ENCODE data around the gene PTPN14.
"Not testable (repeated sequence)": the region's sequence is repeated elsewhere in the genome, so short reads cannot be mapped to it uniquely, and the experiment has no call there.

The PTPN14 gene

GRCh38 chr1:214581785-214582184 is 30.4 kb upstream of the PTPN14 start:
- H3K9me3 Mint-ChIP-seq: peaks cover 9% of the 10 kb centered on the region
- H3K27me3 Mint-ChIP-seq (ENCODE audit: low read depth): no peaks in the 10 kb centered on the region
- no peak overlapping the region for H3K4me3 Mint-ChIP-seq
- H3K4me1 Mint-ChIP-seq: no peaks in the 10 kb centered on the region
- H3K36me3 Mint-ChIP-seq (ENCODE audit: low read depth): peaks cover 4% of the 10 kb centered on the region
- H3K27ac Mint-ChIP-seq: no peak overlapping the region
- TF ChIP-seq CTCF (IDR thresholded peaks at IDR 0.05; ENCODE audit: unreplicated experiment in 3 of 3): no peak

GRCh38 chr1:214579183-214579582 is 27.8 kb upstream of the PTPN14 start:
- TF ChIP-seq CTCF (IDR thresholded peaks at IDR 0.05; ENCODE audit: unreplicated experiment in 3 of 3): no peak
- H3K4me1 Mint-ChIP-seq: no peaks in the 10 kb centered on the region
- no peak overlapping the region for H3K4me3 Mint-ChIP-seq
- H3K27me3 Mint-ChIP-seq (ENCODE audit: low read depth): no peaks in the 10 kb centered on the region
- peaks cover 10% of the 10 kb centered on the region for H3K36me3 Mint-ChIP-seq (ENCODE audit: low read depth)
- no peak overlapping the region for H3K27ac Mint-ChIP-seq
- H3K9me3 Mint-ChIP-seq: peaks cover 22% of the 10 kb centered on the region

- H3K4me1 Mint-ChIP-seq, H3K27ac Mint-ChIP-seq: not testable (repeated sequence)
Observed at GRCh38 chr1:214576120-214576519, 24.7 kb upstream of the PTPN14 start.

GRCh38 chr1:214574598-214575411 is 23.4 kb upstream of the PTPN14 start:
- H3K27ac Mint-ChIP-seq: no peak overlapping the region
- TF ChIP-seq CTCF (IDR thresholded peaks at IDR 0.05; ENCODE audit: unreplicated experiment in 3 of 3): no peak
- no peak overlapping the region for H3K4me3 Mint-ChIP-seq
- H3K36me3 Mint-ChIP-seq (ENCODE audit: low read depth): peaks cover 10% of the 10 kb centered on the region
- H3K9me3 Mint-ChIP-seq: peaks cover 22% of the 10 kb centered on the region
- H3K27me3 Mint-ChIP-seq (ENCODE audit: low read depth): no peaks in the 10 kb centered on the region
- peaks cover 4% of the 10 kb centered on the region for H3K4me1 Mint-ChIP-seq

More at GRCh38 chr1:214576120-214576519, 24.7 kb upstream of the PTPN14 start:
- Mint-ChIP-seq H3K36me3 (ENCODE audit: low read depth) (peaks cover 10% of the 10 kb centered on the region), H3K9me3 (peaks cover 22% of the 10 kb centered on the region)
- H3K4me3 Mint-ChIP-seq; H3K27me3 Mint-ChIP-seq (ENCODE audit: low read depth): not testable (repeated sequence)

- peaks cover 4% of the 10 kb centered on the region for H3K4me1 Mint-ChIP-seq
- no peak overlapping the region for H3K4me3 Mint-ChIP-seq
- H3K9me3 Mint-ChIP-seq: peaks cover 22% of the 10 kb centered on the region
- TF ChIP-seq CTCF (IDR thresholded peaks at IDR 0.05; ENCODE audit: unreplicated experiment in 3 of 3): no peak
- peaks cover 10% of the 10 kb centered on the region for H3K36me3 Mint-ChIP-seq (ENCODE audit: low read depth)
- H3K27ac Mint-ChIP-seq: no peak overlapping the region
- peaks cover 3% of the 10 kb centered on the region for H3K27me3 Mint-ChIP-seq (ENCODE audit: low read depth)
Observed at GRCh38 chr1:214573386-214574318, 22.2 kb upstream of the PTPN14 start.

GRCh38 chr1:214571281-214571680 is 19.9 kb upstream of the PTPN14 start:
- no peak for TF ChIP-seq CTCF (IDR thresholded peaks at IDR 0.05; ENCODE audit: unreplicated experiment in 3 of 3)
- H3K4me1 Mint-ChIP-seq: peaks cover 4% of the 10 kb centered on the region
- peaks cover 6% of the 10 kb centered on the region for H3K36me3 Mint-ChIP-seq (ENCODE audit: low read depth)
- H3K27me3 Mint-ChIP-seq (ENCODE audit: low read depth): peaks cover 3% of the 10 kb centered on the region
- H3K9me3 Mint-ChIP-seq: peaks cover 9% of the 10 kb centered on the region
- H3K27ac Mint-ChIP-seq: no peak overlapping the region
- no peak overlapping the region for H3K4me3 Mint-ChIP-seq

All from nephron (organoid).